Neuronal stem cell (in vitro differentiated cells): Measurements from ENCODE around the gene SCLT1.

Experiments
- DNase-seq: peaks from one replicate; pipeline ENCODE4 v3.0.0-alpha.2; 2013; ENCODE audit warnings: low spot score
- H2AFZ ChIP-seq: one replicate; pipeline ENCODE4 v1.6.1; 2013; ENCODE audit warnings: mild to moderate bottlenecking, low read length, inconsistent platforms
- H2AK5ac ChIP-seq: 2 replicates; pipeline ENCODE4 v1.6.1; 2013; ENCODE audit warnings: low read depth, mild to moderate bottlenecking, inconsistent platforms, low read length, moderate library complexity, mixed read lengths
- H2BK120ac ChIP-seq: 2 replicates; pipeline ENCODE4 v1.6.1; 2013; ENCODE audit warnings: low read depth, mild to moderate bottlenecking, inconsistent platforms, low read length, moderate library complexity, mixed read lengths
- H2BK12ac ChIP-seq: one replicate; pipeline ENCODE4 v1.6.1; 2013; ENCODE audit warnings: low read length, inconsistent platforms
- H2BK15ac ChIP-seq: 2 replicates; pipeline ENCODE4 v1.6.1; 2013; ENCODE audit warnings: mild to moderate bottlenecking, low read length, inconsistent platforms, mixed read lengths
- H2BK5ac ChIP-seq: one replicate; pipeline ENCODE4 v1.6.1; 2013; ENCODE audit warnings: inconsistent platforms, mild to moderate bottlenecking, low read length, moderate library complexity
- H3K14ac ChIP-seq: one replicate; pipeline ENCODE4 v1.6.1; 2013; ENCODE audit warnings: low read length, inconsistent platforms
- H3K18ac ChIP-seq: 2 replicates; pipeline ENCODE4 v1.6.1; 2013; ENCODE audit warnings: low read length, inconsistent platforms
- H3K23ac ChIP-seq: 2 replicates; pipeline ENCODE4 v1.6.1; 2013; ENCODE audit warnings: low read depth, mild to moderate bottlenecking, mixed read lengths, low read length, inconsistent platforms; ENCODE audit not compliant: poor library complexity
- H3K27ac ChIP-seq: replicated peaks from 3 replicates; pipeline ENCODE4 v1.5.1; 2013; ENCODE audit warnings: low read length, inconsistent platforms
- H3K27me3 ChIP-seq, 3 experiments: 2 replicates each; pipeline ENCODE4 v1.6.1; 2013; ENCODE audit warnings: low read length in 3 of 3, mild to moderate bottlenecking in 2 of 3, inconsistent platforms in 1 of 3, low read depth in 1 of 3, mixed read lengths in 1 of 3, moderate library complexity in 1 of 3; ENCODE audit not compliant: control insufficient read depth in 3 of 3, insufficient read depth in 3 of 3
- H3K36me3 ChIP-seq, 2 donors: replicated peaks in 1 of 2; 2 replicates each; pipeline ENCODE4 v1.6.1; 2013; ENCODE audit warnings: low read length in 2 of 2; ENCODE audit not compliant: control insufficient read depth in 2 of 2, insufficient read depth in 2 of 2
- H3K4ac ChIP-seq: 2 replicates; pipeline ENCODE4 v1.6.1; 2013; ENCODE audit warnings: inconsistent platforms, mild to moderate bottlenecking, low read length, moderate library complexity
- H3K4me1 ChIP-seq, 2 donors: 1 replicate in 1 of 2; 2 replicates in 1 of 2; pipeline ENCODE4 v1.6.1; 2013; ENCODE audit warnings: low read length in 2 of 2, low read depth in 1 of 2; ENCODE audit not compliant: control insufficient read depth in 2 of 2, insufficient read depth in 1 of 2
- H3K4me2 ChIP-seq: one replicate; pipeline ENCODE4 v1.6.1; 2013; ENCODE audit warnings: mild to moderate bottlenecking, low read length, inconsistent platforms; ENCODE audit not compliant: insufficient read depth, poor library complexity, severe bottlenecking
- H3K4me3 ChIP-seq, 2 donors: 2 replicates each; pipeline ENCODE4 v1.5.1; 2013; ENCODE audit warnings: low read length in 2 of 2, mild to moderate bottlenecking in 2 of 2, inconsistent platforms in 1 of 2, moderate library complexity in 1 of 2
- H3K79me1 ChIP-seq: one replicate; pipeline ENCODE4 v1.6.1; 2013; ENCODE audit warnings: low read depth, mild to moderate bottlenecking, inconsistent platforms, low read length, moderate library complexity
- H3K9ac ChIP-seq: one replicate; pipeline ENCODE4 v1.6.1; 2013; ENCODE audit warnings: mild to moderate bottlenecking, low read depth, low read length, inconsistent platforms; ENCODE audit not compliant: poor library complexity
- H3K9me3 ChIP-seq, 2 donors: replicated peaks in 1 of 2; 2 replicates each; pipeline versions ENCODE3 to v1.6.1; 2013; ENCODE audit warnings: low read length in 2 of 2, mild to moderate bottlenecking in 2 of 2, inconsistent platforms in 1 of 2, low read depth in 1 of 2, mixed read lengths in 1 of 2, moderate library complexity in 1 of 2; ENCODE audit not compliant: control insufficient read depth in 2 of 2, insufficient read depth in 1 of 2
- H4K8ac ChIP-seq: one replicate; pipeline ENCODE4 v1.6.1; 2013; ENCODE audit warnings: low read depth, mild to moderate bottlenecking, inconsistent platforms, low read length, moderate library complexity
- H4K91ac ChIP-seq: one replicate; pipeline ENCODE4 v1.6.1; 2013; ENCODE audit warnings: low read length, low read depth, mild to moderate bottlenecking, inconsistent platforms; ENCODE audit not compliant: poor library complexity
- WGBS, 2 donors: extraction: QIAGEN DNeasy Blood & Tissue Kit; methylation state at CpG; one replicate each; pipeline ENCODE4 v1.1.7; 2013; ENCODE audit warnings: missing lambda C conversion rate in 2 of 2, mixed read lengths in 1 of 2; ENCODE audit not compliant: insufficient read length in 2 of 2, insufficient replicate concordance in 1 of 2; ENCODE audit errors: extremely low coverage in 2 of 2; 5-methylcytosine and 5-hydroxymethylcytosine counted together

Gene SCLT1

GRCh38 chr4:129113919-129114318 is 20.6 kb upstream of the SCLT1 start:
- Histone ChIP-seq H2AFZ (no peak overlapping the region), H3K27ac (no peak overlapping the region), H3K4me1 (peaks cover 0 to 5% of the 10 kb centered on the region in 2 donors), H2BK15ac (no peak overlapping the region), H4K8ac (no peak overlapping the region), H3K4ac (no peak overlapping the region), H2AK5ac (no peak overlapping the region), H3K4me2 (no peak overlapping the region), H3K27me3 (no peaks in the 10 kb centered on the region), H2BK5ac (no peak overlapping the region), H3K18ac (no peak overlapping the region), H3K79me1 (no peaks in the 10 kb centered on the region), H3K23ac (no peak overlapping the region), H2BK12ac (no peak overlapping the region), H4K91ac (no peak overlapping the region), H3K4me3 (no peak overlapping the region), H3K36me3 (no peaks in the 10 kb centered on the region), H3K14ac (no peak overlapping the region), H2BK120ac (no peak overlapping the region), H3K9ac (no peak overlapping the region), H3K9me3 (no peaks in the 10 kb centered on the region)
- no CpG with 5 or more reads among the region's 1 CpG for WGBS, 2 donors
- DNase-seq, result no peak

GRCh38 chr4:129113434-129113833 is 20.1 kb upstream of the SCLT1 start:
- no peaks in the 10 kb centered on the region for H3K9me3 ChIP-seq
- H3K14ac ChIP-seq, result no peak overlapping the region
- H2BK15ac ChIP-seq, result no peak overlapping the region
- H3K4me2 ChIP-seq, result no peak overlapping the region
- H3K18ac ChIP-seq, result no peak overlapping the region
- no CpG with 5 or more reads among the region's 1 CpG for WGBS, 2 donors
- H2BK12ac ChIP-seq, result no peak overlapping the region
- H3K4me3 ChIP-seq, result no peak overlapping the region
- H3K9ac ChIP-seq, result no peak overlapping the region
- no peak overlapping the region for H4K8ac ChIP-seq
- no peak overlapping the region for H3K27ac ChIP-seq
- no peak overlapping the region for H2AK5ac ChIP-seq
- no peak for DNase-seq
- H3K4ac ChIP-seq, result no peak overlapping the region
- peaks cover 0 to 5% of the 10 kb centered on the region in 2 donors for H3K4me1 ChIP-seq
- H3K79me1 ChIP-seq, result no peaks in the 10 kb centered on the region
- H2AFZ ChIP-seq, result no peak overlapping the region
- H2BK120ac ChIP-seq, result no peak overlapping the region
- no peak overlapping the region for H4K91ac ChIP-seq
- no peak overlapping the region for H3K23ac ChIP-seq
- no peaks in the 10 kb centered on the region for H3K27me3 ChIP-seq
- no peaks in the 10 kb centered on the region for H3K36me3 ChIP-seq
- H2BK5ac ChIP-seq, result no peak overlapping the region

- Histone ChIP-seq H3K27me3 (no peaks in the 10 kb centered on the region), H3K9me3 (no peaks in the 10 kb centered on the region), H3K9ac (no peak overlapping the region), H2BK120ac (no peak overlapping the region), H3K23ac (no peak overlapping the region), H2BK15ac (no peak overlapping the region), H3K4me1 (peaks cover 0 to 5% of the 10 kb centered on the region in 2 donors), H3K79me1 (no peaks in the 10 kb centered on the region), H4K8ac (no peak overlapping the region), H3K14ac (no peak overlapping the region), H3K27ac (no peak overlapping the region), H2BK12ac (no peak overlapping the region), H3K4ac (no peak overlapping the region), H3K4me3 (no peak overlapping the region), H2AFZ (no peak overlapping the region), H4K91ac (no peak overlapping the region), H2AK5ac (no peak overlapping the region), H3K36me3 (no peaks in the 10 kb centered on the region), H2BK5ac (no peak overlapping the region), H3K18ac (no peak overlapping the region), H3K4me2 (no peak overlapping the region)
- no peak for DNase-seq
These were observed 18.6 kb upstream of the SCLT1 start for GRCh38 chr4:129111919-129112318.

GRCh38 chr4:129110931-129111330 is 17.6 kb upstream of the SCLT1 start:
- WGBS, 2 donors, result no CpG with 5 or more reads among the region's 3 CpGs
- Histone ChIP-seq H3K4me3 (no peak overlapping the region), H2BK12ac (no peak overlapping the region), H2AK5ac (no peak overlapping the region), H3K27ac (no peak overlapping the region), H2BK5ac (no peak overlapping the region), H3K79me1 (no peaks in the 10 kb centered on the region), H3K14ac (no peak overlapping the region), H3K23ac (no peak overlapping the region), H3K4ac (no peak overlapping the region), H3K4me2 (no peak overlapping the region), H3K9me3 (no peaks in the 10 kb centered on the region), H2BK15ac (no peak overlapping the region), H4K8ac (no peak overlapping the region), H2AFZ (no peak overlapping the region), H3K4me1 (peaks cover 0 to 5% of the 10 kb centered on the region in 2 donors), H3K9ac (no peak overlapping the region), H3K36me3 (no peaks in the 10 kb centered on the region), H4K91ac (no peak overlapping the region), H3K18ac (no peak overlapping the region), H3K27me3 (no peaks in the 10 kb centered on the region), H2BK120ac (no peak overlapping the region)
- no peak for DNase-seq
